CD4-positive, alpha-beta T cell treated with Interleukin-6 at 100 ng/mL for 8 hours (primary cell): Measurements from ENCODE around the gene DHX57.
A peak's percentile ranks its signal among the peaks of the same experiment; 100 is the strongest.

Source experiments
- DNase-seq: peaks from one replicate; pipeline ENCODE4 v3.0.0-alpha.2; 2020; ENCODE audit warnings: mixed read lengths, low spot score

The DHX57 gene

GRCh38 chr2:38875576-38876367 lies at the start of gene DHX57, which contains the start of gene MORN2:
Gene DHX57 (minus strand): TSS chr2:38875934. CDS start chr2:38868405, 7,529 bp downstream.
Gene MORN2 (plus strand): TSS chr2:38875976.
- peak; percentile 78 for DNase-seq

- no peak for DNase-seq
These were observed 47.2 kb upstream of the DHX57 start for GRCh38 chr2:38922902-38923301.

- DNase-seq: no peak
These were observed 46.7 kb upstream of the DHX57 start for GRCh38 chr2:38922389-38922788.

- DNase-seq: no peak
These were observed 36.9 kb upstream of the DHX57 start for GRCh38 chr2:38912619-38913018.

GRCh38 chr2:38911191-38911590 lies 35.5 kb upstream of the DHX57 start:
- no peak for DNase-seq

GRCh38 chr2:38909872-38910271 lies 34.1 kb upstream of the DHX57 start:
- no peak for DNase-seq

- no peak for DNase-seq
These were observed 32.2 kb upstream of the DHX57 start for GRCh38 chr2:38907743-38908562.

- no peak for DNase-seq
These were observed 31.5 kb upstream of the DHX57 start for GRCh38 chr2:38907242-38907641.

GRCh38 chr2:38905251-38905650 lies 29.5 kb upstream of the DHX57 start:
- no peak for DNase-seq

GRCh38 chr2:38900726-38901125 lies 25.0 kb upstream of the DHX57 start:
- no peak for DNase-seq

- no peak for DNase-seq
These were observed 22.5 kb upstream of the DHX57 start for GRCh38 chr2:38898256-38898655.

- no peak for DNase-seq
These were observed 17.1 kb upstream of the DHX57 start for GRCh38 chr2:38892819-38893218.

GRCh38 chr2:38889575-38889974 lies 13.8 kb upstream of the DHX57 start, which contains the start of gene ARHGEF33:
Gene ARHGEF33 (plus strand): TSS chr2:38889875. CDS start chr2:38919448, 29,573 bp downstream.
- DNase-seq: no peak

GRCh38 chr2:38889045-38889444 lies 13.3 kb upstream of the DHX57 start:
- DNase-seq: no peak

- no peak for DNase-seq
These were observed 12.3 kb upstream of the DHX57 start for GRCh38 chr2:38887902-38888554.

GRCh38 chr2:38887347-38887746 lies 11.6 kb upstream of the DHX57 start:
- no peak for DNase-seq

- DNase-seq: no peak
These were observed 10.3 kb upstream of the DHX57 start for GRCh38 chr2:38886063-38886462.

GRCh38 chr2:38876407-38876806 lies 673 bp upstream of the DHX57 start:
- DNase-seq: no peak

- no peak for DNase-seq
These were observed 533 bp downstream of the DHX57 start for GRCh38 chr2:38875227-38875575.

- DNase-seq: no peak
These were observed 2.0 kb downstream of the DHX57 start for GRCh38 chr2:38873763-38874162.

GRCh38 chr2:38871432-38871831 lies 4.3 kb downstream of the DHX57 start:
- DNase-seq: no peak

- no peak for DNase-seq
These were observed 8.8 kb downstream of the DHX57 start for GRCh38 chr2:38866773-38867443.
